HG02588 (cell line): ENCODE measurements around the gene PANK4.

Experiments used
- ATAC-seq: cut with Tn5 transposase; IDR thresholded peaks from one replicate; pipeline ENCODE4 v1.9.1; 2021; ENCODE audit warnings: mild to moderate bottlenecking, moderate library complexity; ENCODE audit not compliant: unreplicated experiment

The PANK4 gene

DNA sequence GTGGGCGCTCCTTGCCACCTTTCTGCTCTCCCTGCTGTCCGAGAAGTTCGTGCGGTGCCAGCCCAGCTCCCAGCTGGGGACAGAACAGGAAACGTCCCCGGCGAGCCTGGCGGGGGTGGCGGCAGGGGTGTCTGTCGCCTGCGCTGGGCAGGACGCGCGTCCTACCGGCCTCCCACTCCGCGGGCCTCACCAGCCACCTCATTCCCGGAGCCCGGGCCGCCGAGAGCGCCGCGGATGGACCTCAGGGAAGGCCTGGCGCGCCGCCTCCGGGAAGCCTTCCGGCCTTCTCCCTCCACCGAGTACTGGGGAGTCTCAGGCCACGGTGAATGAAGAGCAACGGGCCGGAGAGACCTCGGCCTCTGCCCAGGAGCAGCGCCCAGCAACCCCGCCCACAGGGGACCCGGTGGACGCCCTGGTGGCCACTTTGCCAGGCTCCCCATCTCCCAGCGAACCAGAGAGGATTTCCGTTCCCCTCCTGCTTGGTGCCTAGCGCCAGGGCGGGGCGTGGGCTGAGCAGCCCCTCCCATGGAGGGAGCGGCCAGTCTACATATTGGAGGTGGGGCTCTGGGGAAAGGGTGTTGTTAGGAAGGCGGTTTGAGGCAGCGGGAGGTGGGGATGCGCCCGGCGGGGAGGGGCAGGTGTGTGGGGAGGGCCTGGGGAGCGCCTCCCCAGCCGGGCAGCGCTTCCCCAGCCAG is 20.3 kb upstream of the PANK4 start:
- ATAC-seq = peak; percentile 25

- ATAC-seq = peak; percentile 31
These were observed 19.5 kb upstream of the PANK4 start for GRCh38 chr1:2545754-2546514.

DNA sequence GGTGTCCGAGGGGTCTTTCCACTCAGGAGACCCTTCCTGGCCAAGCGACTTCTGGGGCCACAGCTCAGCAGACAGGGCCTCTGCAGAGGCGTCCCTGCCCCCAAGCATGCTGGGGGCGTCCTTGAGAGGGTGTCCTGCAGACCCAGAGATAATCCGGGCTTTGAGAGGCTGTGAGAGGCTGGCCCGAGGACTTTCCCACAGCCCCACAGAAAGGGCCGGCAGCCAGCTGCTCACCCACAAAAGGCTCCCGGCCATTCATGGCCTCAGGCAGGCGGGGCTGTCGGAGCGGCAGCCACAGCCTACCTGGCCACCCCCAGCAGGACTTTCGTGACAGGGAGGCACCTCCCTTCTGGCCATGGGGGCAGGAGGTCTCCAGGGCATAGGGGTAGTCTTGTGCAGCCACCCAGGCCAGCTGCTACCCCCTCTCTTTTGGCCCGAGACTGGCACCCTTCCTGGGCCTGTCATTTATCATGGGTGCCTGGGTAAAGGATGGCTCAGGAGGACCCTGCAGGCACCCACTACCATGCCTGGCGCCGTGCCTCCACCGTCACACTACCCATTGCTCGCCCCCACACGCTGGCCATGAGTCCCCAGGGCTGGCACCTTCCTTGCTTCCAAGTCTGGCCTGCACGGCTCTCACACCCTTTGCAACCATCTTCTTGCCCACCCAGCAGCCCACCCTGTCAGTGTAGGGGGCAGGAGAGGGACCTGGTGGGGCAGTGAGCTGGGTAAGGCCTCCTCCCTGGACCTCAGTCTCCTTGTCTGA is 18.7 kb upstream of the PANK4 start:
- no peak for ATAC-seq

DNA sequence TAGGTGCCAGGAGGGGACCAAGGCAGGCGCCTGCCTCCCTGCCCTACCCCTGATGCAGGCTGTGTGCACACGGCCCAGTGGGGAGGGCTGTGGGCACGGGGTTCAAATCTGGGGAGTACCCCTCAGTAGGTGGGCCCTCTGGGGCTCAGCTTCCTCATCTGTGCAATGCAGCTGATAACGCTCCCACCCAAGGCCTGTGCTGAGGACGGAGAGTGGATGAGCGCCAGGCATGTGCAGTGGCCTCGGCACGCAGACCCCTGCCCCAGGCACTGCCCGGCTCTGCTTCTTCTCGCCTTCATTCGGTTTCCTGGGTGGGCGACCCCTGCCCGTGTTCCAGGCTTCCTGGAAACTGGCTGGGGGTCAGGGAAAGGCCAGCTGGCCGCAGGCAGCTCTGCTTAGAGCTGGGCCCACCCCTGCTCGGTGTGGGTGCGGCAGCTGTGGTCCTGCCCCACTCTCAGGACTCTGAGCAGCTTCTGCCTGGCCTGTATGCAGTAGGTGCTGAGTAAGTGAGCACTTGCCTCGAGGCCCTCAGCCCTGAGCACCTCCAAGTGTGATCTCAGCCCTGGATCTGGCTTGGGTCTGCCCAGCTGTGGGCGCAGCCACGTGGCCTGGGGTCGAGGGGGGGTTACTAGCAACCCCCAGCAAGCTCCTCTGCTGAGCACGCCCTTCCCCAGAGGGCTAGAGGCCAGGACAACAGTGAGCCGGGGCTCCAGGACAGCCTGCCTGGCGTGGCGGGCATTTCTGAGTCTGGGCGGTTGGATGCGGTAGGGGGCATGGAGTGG is 17.9 kb upstream of the PANK4 start:
- no peak for ATAC-seq

GRCh38 chr1:2543543-2544092 is 17.2 kb upstream of the PANK4 start:
- no peak for ATAC-seq

- no peak for ATAC-seq
These were observed 16.0 kb upstream of the PANK4 start for GRCh38 chr1:2542246-2542915.

GRCh38 chr1:2541619-2542245 is 15.3 kb upstream of the PANK4 start:
- no peak for ATAC-seq

- ATAC-seq = no peak
These were observed 14.6 kb upstream of the PANK4 start for GRCh38 chr1:2540816-2541492.

DNA sequence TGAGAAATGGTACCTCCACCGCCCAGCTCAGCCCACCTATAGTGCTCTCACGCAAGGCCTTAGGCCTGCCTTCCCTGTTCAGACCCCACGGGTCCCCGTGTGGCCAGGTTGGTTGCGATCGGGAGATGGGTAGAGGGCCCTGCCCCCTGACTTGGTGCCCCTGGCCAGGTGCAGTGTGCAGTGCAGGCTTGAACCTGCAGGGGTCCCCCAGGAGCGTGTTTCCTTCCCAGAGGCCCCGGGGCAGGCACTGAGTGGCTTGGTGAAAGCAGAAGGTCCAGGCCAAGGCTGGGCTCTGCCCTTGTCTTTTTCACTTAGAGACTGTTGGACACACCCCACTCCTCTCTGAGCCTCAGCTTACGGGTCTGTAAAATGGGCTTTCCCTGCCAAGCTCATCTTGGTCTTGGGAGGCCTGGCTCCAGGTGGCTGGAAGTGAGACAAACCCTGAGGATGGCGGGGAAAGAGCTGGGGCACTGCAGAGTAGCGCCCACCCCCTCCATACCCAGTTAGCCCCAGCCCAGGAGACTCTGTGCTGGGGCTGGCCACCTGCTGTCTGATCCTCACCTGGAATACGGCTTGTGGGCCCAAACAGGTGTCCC is 13.0 kb upstream of the PANK4 start:
- ATAC-seq = no peak

DNA sequence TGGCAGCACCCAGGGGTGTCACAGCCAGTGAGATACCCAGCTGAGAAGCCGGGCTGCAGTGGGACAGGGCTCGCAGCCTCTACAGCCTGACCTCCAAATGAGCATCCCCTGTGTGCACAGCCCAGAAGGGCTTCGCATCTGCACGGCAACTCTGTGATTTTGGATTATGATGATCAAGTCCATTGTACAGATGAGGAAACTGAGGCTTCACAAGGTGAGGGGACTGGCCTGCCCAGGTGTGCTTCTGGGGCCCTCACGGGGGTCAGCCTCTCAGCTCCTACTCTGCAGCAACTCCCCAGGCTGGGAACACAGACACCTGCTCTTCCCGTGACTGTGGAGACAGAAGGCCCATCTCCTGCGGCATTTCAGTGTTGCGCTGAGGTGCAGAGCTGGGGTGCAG is 12.5 kb upstream of the PANK4 start:
- ATAC-seq = no peak

- ATAC-seq = no peak
These were observed 12.0 kb upstream of the PANK4 start for GRCh38 chr1:2538376-2538775.

GRCh38 chr1:2537784-2538115 is 11.4 kb upstream of the PANK4 start:
- no peak for ATAC-seq

GRCh38 chr1:2535981-2536380 is 9.6 kb upstream of the PANK4 start:
- no peak for ATAC-seq

GRCh38 chr1:2535455-2535854 is 9.1 kb upstream of the PANK4 start:
- ATAC-seq = no peak

- ATAC-seq = no peak
These were observed 8.5 kb upstream of the PANK4 start for GRCh38 chr1:2534687-2535441.

- ATAC-seq = no peak
These were observed 7.9 kb upstream of the PANK4 start for GRCh38 chr1:2534315-2534686.

GRCh38 chr1:2533365-2533764 is 7.0 kb upstream of the PANK4 start:
- ATAC-seq = no peak

GRCh38 chr1:2532485-2533160 is 6.2 kb upstream of the PANK4 start:
- ATAC-seq = no peak
